Umbilical cord (tissue), 2 donors: Measurements from ENCODE around the gene RNPEPL1. TPM values are rescaled to one million over a fixed set of nuclear protein-coding genes. Genes with fewer than 3 reads are reported as not detected.

Experiments
- DNase-seq: peaks from one replicate; pipeline ENCODE4 v3.0.0-alpha.2; 2015; ENCODE audit warnings: low spot score
- total RNA-seq: library from RNA; depleted of rRNA; stranded (reverse); fragments of >200 nt; gene quantifications from one replicate; pipeline ENCODE4 v1.2.3, GENCODE V29; 2014; ENCODE audit warnings: low replicate concordance; ENCODE audit not compliant: insufficient read depth

RNPEPL1 gene
- total RNA-seq, 1 donor from 2014 or later = 16.6 TPM

- DNase-seq = no peak
Observed at GRCh38 chr2:240576036-240576435, 7.8 kb downstream of the RNPEPL1 start.

- no peak for DNase-seq
Observed at GRCh38 chr2:240576436-240577205, 8.3 kb downstream of the RNPEPL1 start.

GRCh38 chr2:240577281-240578109, 9.2 kb downstream of the RNPEPL1 start:
- DNase-seq = no peak

- DNase-seq = no peak
Observed at GRCh38 chr2:240578110-240578450, 9.8 kb downstream of the RNPEPL1 start.

- DNase-seq = no peak
Observed at GRCh38 chr2:240578488-240578887, 10.2 kb downstream of the RNPEPL1 start.

- no peak for DNase-seq
Observed at GRCh38 chr2:240579071-240579762, 10.9 kb downstream of the RNPEPL1 start.

GRCh38 chr2:240579771-240580614, 11.7 kb downstream of the RNPEPL1 start:
- peak; percentile 75 for DNase-seq

- no peak for DNase-seq
Observed at GRCh38 chr2:240581811-240582210, 13.5 kb downstream of the RNPEPL1 start.

GRCh38 chr2:240582781-240583180, 14.5 kb downstream of the RNPEPL1 start:
- DNase-seq = no peak

- no peak for DNase-seq
Observed at GRCh38 chr2:240583774-240584173, 15.5 kb downstream of the RNPEPL1 start.

- DNase-seq = no peak
Observed at GRCh38 chr2:240584486-240585031, 16.3 kb downstream of the RNPEPL1 start.

- DNase-seq = no peak
Observed at GRCh38 chr2:240585101-240585500, 16.8 kb downstream of the RNPEPL1 start.

- no peak for DNase-seq
Observed at GRCh38 chr2:240585681-240586197, 17.5 kb downstream of the RNPEPL1 start.

- peak; percentile 99 for DNase-seq
Observed at GRCh38 chr2:240586198-240586918, 18.1 kb downstream of the RNPEPL1 start, which contains the start of gene CAPN10. CAPN10 (plus strand) TSS chr2:240586734; CDS start chr2:240586912, 178 bp downstream.

GRCh38 chr2:240586919-240587800, 18.9 kb downstream of the RNPEPL1 start:
- DNase-seq = peak; percentile 19

- no peak for DNase-seq
Observed at GRCh38 chr2:240588006-240588655, 19.8 kb downstream of the RNPEPL1 start.

- no peak for DNase-seq
Observed at GRCh38 chr2:240588669-240589068, 20.4 kb downstream of the RNPEPL1 start.

GRCh38 chr2:240589375-240589774, 21.1 kb downstream of the RNPEPL1 start:
- DNase-seq = no peak
